Prostate gland (tissue), 2 donors: Measurements from ENCODE around the gene FRMPD4.

ENCODE experiments used
- POLR2A ChIP-seq: fragments of 450-650 bp; IDR thresholded peaks from one replicate; pipeline ENCODE4 v1.6.1; 2016; ENCODE audit warnings: antibody characterized with exemption, mild to moderate bottlenecking
- POLR2AphosphoS5 ChIP-seq: sonication (generic); formaldehyde crosslinking; IDR thresholded peaks from one replicate; pipeline ENCODE4 v1.6.1; 2017; ENCODE audit warnings: antibody characterized with exemption
- TF ChIP-seq, protein P1 (sequence below), 4 experiments: fragments of 200-600 bp in 2 of 4; fragments of 450-650 bp in 2 of 4; sonication (generic) in 2 of 4; IDR thresholded peaks; 1 replicate in 3 of 4; 2 replicates in 1 of 4; pipeline ENCODE4 v1.5.1; 2016 to 2019; ENCODE audit warnings: antibody characterized with exemption in 4 of 4, mild to moderate bottlenecking in 2 of 4, moderate library complexity in 2 of 4

DNA sequence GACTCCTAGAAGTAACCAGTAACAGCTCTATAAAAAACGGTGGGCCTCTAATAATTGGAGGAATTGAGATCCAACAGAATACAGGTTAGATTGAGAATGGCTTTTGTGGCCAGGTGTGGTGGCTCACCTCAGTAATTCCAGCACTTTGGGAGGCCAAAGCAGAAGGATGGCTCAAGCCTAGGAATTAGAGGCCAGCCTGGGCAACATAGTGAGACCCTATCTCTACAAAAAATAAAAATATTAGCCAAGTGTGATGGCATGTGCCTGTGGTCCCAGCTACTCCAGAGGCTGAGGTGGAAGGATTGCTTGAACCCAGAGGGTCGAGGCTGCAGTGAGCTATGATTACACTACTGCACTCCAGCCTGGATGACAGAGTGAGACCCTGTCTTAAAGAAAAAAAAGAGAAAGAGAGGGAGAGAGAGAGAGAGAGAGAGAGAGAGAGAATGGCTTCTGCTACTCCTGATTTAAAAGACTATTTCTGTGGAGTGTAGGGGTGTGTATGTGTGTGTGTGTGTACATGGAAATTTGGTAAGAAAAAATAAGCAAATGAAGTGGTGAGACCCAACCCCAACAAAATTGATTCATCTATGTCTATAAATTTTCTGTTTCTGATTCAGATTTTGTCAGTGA is 89.3 kb downstream of the FRMPD4 start:
- TF ChIP-seq, protein P1, sequence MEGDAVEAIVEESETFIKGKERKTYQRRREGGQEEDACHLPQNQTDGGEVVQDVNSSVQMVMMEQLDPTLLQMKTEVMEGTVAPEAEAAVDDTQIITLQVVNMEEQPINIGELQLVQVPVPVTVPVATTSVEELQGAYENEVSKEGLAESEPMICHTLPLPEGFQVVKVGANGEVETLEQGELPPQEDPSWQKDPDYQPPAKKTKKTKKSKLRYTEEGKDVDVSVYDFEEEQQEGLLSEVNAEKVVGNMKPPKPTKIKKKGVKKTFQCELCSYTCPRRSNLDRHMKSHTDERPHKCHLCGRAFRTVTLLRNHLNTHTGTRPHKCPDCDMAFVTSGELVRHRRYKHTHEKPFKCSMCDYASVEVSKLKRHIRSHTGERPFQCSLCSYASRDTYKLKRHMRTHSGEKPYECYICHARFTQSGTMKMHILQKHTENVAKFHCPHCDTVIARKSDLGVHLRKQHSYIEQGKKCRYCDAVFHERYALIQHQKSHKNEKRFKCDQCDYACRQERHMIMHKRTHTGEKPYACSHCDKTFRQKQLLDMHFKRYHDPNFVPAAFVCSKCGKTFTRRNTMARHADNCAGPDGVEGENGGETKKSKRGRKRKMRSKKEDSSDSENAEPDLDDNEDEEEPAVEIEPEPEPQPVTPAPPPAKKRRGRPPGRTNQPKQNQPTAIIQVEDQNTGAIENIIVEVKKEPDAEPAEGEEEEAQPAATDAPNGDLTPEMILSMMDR (IDR thresholded peaks at IDR 0.05): no peak
- TF ChIP-seq POLR2AphosphoS5 (no peak), POLR2A (no peak)
